HG03442 (cell line): ENCODE measurements around the gene CCDC61.

ENCODE experiments used
- ATAC-seq: cut with Tn5 transposase; IDR thresholded peaks from one replicate; pipeline ENCODE4 v1.9.1; 2021; ENCODE audit warnings: mild to moderate bottlenecking, moderate library complexity; ENCODE audit not compliant: unreplicated experiment

Gene CCDC61

GRCh38 chr19:46015687-46016425, 20.6 kb downstream of the CCDC61 start:
- no peak for ATAC-seq

- no peak for ATAC-seq
Observed at GRCh38 chr19:46016426-46017094, 21.3 kb downstream of the CCDC61 start.

- no peak for ATAC-seq
Observed at GRCh38 chr19:46017095-46017429, 21.8 kb downstream of the CCDC61 start.

- no peak for ATAC-seq
Observed at GRCh38 chr19:46017874-46018675, 22.8 kb downstream of the CCDC61 start.

- ATAC-seq, result no peak
Observed at GRCh38 chr19:46018729-46019251, 23.5 kb downstream of the CCDC61 start.

- no peak for ATAC-seq
Observed at GRCh38 chr19:46019270-46019669, 24.0 kb downstream of the CCDC61 start.

GRCh38 chr19:46020819-46021125, 25.5 kb downstream of the CCDC61 start:
- ATAC-seq, result no peak

- no peak for ATAC-seq
Observed at GRCh38 chr19:46021531-46022041, 26.3 kb downstream of the CCDC61 start.

- no peak for ATAC-seq
Observed at GRCh38 chr19:46022061-46022430, 26.8 kb downstream of the CCDC61 start.

- ATAC-seq, result no peak
Observed at GRCh38 chr19:46022431-46023310, 27.4 kb downstream of the CCDC61 start, which contains the start of gene PGLYRP1. TSS of gene PGLYRP1 (minus strand) at chr19:46023053. CDS start at chr19:46023021, 32 bp downstream.

- ATAC-seq, result no peak
Observed at GRCh38 chr19:46023311-46023779, 28.1 kb downstream of the CCDC61 start.

- ATAC-seq, result no peak
Observed at GRCh38 chr19:46025835-46026234, 30.6 kb downstream of the CCDC61 start.

- no peak for ATAC-seq
Observed at GRCh38 chr19:46030812-46031550, 35.7 kb downstream of the CCDC61 start.

GRCh38 chr19:46031781-46032596, 36.7 kb downstream of the CCDC61 start:
- no peak for ATAC-seq

- ATAC-seq, result no peak
Observed at GRCh38 chr19:46032597-46033025, 37.3 kb downstream of the CCDC61 start.

- ATAC-seq, result no peak
Observed at GRCh38 chr19:46033401-46033800, 38.1 kb downstream of the CCDC61 start.

GRCh38 chr19:46035546-46035945, 40.3 kb downstream of the CCDC61 start:
- no peak for ATAC-seq

GRCh38 chr19:46035986-46036743, 40.9 kb downstream of the CCDC61 start:
- ATAC-seq, result no peak
